Skeletal muscle cell (primary cell): ENCODE data around the gene RBM46.
"Not testable (repeated sequence)": the region's sequence is repeated elsewhere in the genome, so short reads cannot be mapped to it uniquely, and the experiment has no call there.

ENCODE experiments used
- DNase-seq: peaks from one replicate; pipeline ENCODE4 v3.0.0-alpha.2; 2010; ENCODE audit warnings: low read depth
- H3K4me3 ChIP-seq: 2 replicates; pipeline ENCODE4 v1.5.1; 2011; ENCODE audit warnings: low read depth, mild to moderate bottlenecking, control low read depth, low read length, moderate library complexity

Gene RBM46

DNA sequence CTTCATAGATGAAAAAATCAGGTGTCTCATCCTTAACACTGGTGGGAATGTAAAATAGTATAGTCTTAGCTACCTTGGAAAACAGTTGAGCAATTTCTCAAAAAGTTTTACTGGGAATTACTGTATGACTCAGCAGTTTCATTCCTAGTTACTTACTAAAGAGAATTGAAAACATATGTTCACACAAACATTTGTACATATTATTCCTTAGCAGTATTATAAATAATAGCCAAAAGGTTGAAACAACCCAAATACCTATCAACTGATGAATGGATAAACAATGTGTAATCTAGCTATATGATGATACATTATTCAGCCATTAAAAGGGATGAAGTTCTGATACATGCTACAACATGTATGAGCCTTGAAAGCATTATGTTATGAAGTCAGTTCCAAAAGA lies 41.7 kb downstream of the RBM46 start:
- peak; percentile 59 for DNase-seq

DNA sequence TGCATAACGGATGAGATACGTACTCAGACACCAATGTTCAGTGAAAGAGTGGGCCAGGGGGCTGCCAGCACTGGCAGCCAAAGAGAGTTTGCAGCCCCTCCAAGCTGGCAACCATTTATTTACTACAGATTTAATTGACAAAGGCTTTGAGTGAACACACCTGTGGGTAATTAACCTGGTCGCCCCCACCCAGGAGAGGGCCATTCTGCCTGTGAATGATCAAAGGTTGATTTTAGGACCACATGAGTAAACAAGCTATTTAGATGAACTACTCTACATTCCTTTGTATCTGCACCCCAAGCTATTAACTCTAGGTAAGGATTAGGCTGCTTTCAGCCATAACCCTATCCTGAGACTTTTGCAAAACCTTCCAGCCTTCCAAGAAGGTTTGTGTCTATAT lies 55.0 kb downstream of the RBM46 start:
- no peak for DNase-seq
- no peak overlapping the region for H3K4me3 ChIP-seq

More for the DNA sequence above, 41.7 kb downstream of the RBM46 start:
- no peak overlapping the region for H3K4me3 ChIP-seq

DNA sequence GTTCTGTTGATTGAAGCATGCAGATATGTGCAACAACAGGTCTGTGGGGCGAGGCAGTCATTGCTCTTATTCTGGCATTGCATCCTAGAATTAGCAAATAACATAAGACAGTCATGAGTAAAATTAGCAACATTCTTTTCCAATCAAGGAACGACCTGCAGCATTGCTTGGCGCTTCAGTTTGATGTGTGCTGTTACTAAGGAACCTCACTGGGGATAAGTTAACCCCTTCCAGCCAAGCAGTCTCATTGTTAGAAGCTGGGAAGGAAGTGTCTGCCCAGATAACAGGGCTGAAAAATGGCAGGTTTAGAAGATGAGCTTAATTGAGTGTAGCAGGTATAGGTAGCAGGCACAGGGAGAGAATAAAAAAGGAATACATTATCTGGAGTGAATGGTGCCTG lies 55.4 kb downstream of the RBM46 start:
- no peak for DNase-seq
- no peak overlapping the region for H3K4me3 ChIP-seq

DNA sequence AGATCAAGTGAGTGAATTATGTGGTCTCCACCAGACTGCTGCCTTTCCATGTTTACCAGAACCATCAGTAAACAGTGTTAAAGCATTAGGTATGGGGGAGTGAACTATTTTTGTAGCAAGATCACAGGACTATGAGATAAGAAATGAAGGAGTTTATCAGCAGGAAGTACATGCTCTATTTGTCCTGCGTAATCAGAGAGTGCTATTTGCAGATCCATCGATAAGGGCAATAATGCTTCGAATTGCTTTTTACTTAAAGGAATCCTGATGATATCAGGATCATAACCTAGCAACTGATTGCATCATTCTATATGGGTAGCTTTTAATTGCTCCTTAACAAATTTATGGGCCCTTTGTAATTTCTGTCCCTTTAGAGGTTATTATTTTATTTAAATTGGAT lies 57.1 kb downstream of the RBM46 start:
- H3K4me3 ChIP-seq: no peak overlapping the region
- no peak for DNase-seq

DNA sequence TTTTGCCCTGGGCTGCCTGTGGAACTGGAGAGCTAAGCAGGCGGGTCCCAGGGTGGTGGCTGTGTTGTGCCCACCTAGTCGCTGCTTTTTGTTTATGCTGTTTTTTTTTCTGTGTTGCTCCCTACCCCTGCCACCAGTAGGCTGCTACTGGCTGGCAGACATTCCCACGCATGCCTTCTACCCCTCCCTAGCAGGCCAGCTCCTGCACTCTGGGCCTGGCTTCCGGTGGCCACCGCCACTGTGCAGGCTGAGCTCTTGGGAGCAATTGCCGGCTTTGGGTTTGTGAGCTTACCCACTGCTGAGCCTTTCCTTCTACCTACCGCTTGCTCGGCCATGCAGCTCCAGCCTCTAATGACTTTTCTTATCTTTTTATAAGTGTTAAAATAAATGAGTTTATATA lies 57.6 kb downstream of the RBM46 start:
- no peak for DNase-seq
- H3K4me3 ChIP-seq: no peak overlapping the region

DNA sequence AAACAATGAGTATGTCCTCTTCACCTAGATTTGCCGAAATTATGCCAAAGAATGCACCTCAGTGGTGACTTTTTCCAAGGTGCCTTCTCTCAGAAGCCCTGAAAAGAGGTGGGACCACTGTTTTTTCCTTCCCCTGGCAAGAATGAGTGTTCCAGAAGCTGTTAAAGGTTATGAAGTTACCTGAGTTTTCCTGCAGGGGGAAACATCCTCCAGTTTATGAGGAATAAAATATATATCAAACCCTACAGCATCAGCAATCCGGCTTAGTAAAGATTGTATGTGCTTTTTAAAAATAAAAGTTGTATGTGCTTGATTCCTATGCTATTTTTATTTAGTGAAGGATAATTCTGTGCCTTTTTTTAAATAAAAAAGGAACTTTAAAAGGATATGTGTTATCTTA lies 73.3 kb downstream of the RBM46 start:
- H3K4me3 ChIP-seq: no peak overlapping the region
- no peak for DNase-seq

DNA sequence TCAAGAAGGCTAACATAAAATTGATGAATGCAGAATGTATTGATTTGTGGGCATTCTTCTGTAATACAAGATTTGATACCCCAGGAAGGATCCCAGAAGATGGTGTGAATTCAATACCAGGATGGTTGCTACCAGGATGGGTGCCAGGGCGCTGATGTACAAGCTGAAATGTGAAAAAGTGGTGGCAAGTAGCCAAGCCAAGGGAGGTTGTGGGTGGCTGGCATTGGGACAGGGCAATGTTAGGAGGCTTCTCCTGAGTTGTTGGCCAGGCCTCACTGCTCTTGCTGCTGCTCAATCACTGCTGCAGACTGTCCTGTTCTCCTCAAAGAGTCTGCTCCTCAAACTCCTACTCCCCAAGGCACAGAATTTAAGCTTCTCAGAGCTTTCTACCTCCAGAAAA lies 77.1 kb downstream of the RBM46 start:
- no peak overlapping the region for H3K4me3 ChIP-seq
- DNase-seq: no peak

DNA sequence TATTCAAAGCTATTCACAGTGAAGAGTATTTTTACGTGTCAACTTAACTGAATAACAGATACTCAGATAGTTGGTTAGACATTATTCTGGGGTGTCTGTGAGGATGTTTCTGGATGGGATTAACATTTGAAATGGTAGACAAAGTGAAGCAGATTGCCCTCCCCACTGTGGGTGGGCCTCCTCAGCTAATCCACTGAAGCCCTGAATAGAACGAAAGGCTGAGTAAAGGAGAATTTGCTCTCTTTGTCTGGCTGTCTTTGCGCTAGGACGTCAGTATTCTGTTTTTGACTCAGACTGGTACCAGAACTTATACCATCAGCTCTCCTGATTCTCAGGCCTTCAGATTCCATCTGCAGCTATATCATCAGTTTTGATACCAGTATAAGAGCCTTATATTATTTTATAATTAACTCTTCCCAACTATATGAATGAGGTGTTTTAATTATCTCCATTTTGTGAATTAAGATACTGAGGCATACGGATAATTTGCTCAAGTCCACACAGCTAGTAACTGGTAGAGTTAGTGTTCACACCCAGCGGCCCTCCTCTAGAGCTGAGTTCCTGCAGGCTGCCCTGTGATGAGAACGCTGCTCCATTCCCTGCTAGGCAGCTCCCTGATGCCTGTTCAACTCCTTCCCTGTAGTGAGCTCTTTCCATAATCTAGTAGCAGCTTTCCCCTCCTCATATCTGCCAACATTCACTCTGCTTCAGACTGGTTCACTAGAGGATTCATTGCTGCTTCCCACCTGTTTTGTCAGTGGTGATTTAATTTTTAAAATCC lies 87.5 kb downstream of the RBM46 start:
- no peak overlapping the region for H3K4me3 ChIP-seq
- no peak for DNase-seq

DNA sequence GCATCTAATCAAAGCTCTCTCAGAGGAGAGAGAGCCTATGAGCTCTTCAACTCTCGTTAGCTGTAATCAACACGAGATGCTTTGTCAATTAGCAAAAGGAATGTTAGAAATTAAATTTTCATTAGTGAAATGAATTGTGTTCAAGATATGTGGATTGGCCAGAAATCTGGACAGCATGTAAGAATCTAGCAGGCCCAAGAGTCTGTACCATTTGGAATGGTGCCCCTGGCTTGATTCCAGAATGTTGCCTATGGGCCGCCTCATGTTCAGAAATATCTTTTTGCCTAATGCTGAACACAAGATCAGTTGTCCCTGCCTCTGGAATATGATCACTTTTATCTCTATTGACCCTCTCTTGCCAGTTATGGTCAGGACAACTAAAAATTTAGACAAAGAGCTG lies 88.2 kb downstream of the RBM46 start:
- H3K4me3 ChIP-seq: no peak overlapping the region
- DNase-seq: no peak

DNA sequence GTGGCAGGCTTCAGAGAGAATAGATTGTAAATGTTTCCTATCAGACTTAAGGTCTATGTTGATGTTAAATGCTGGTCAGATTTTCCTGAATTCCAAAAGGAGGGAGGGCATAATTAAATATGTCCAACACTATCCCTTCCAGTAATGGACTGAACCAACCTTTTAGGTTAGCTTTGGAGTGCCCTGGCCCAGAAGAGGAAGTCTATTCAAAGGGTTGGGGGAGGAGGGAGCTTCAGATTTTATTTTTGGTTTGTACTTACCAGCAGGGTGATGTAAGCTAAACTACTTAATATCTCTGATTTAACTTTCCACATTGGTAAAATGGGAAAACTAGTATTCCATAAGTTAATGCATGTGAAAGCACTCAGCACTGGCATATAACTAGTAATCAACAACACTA lies 91.1 kb downstream of the RBM46 start:
- H3K4me3 ChIP-seq: no peak overlapping the region
- no peak for DNase-seq

DNA sequence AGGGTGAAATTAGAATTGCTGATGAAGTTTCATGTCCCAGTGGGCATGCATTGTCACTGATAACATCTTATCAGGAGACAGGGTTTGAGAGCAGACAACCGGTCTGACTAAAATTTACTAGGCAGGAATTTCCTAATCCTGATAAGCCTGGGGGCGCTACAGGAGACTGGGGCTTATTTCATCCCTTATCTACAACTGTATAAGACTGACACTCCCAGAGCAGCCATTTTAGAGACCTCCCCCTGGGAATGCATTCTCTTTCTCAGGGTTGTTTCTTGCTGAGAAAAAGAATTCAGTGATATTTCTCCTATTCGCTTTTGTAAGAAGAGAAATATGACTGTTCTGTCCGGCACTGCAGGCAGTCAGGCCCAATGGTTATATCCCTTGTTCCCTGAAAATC lies 93.0 kb downstream of the RBM46 start:
- not testable (repeated sequence) for H3K4me3 ChIP-seq, DNase-seq

DNA sequence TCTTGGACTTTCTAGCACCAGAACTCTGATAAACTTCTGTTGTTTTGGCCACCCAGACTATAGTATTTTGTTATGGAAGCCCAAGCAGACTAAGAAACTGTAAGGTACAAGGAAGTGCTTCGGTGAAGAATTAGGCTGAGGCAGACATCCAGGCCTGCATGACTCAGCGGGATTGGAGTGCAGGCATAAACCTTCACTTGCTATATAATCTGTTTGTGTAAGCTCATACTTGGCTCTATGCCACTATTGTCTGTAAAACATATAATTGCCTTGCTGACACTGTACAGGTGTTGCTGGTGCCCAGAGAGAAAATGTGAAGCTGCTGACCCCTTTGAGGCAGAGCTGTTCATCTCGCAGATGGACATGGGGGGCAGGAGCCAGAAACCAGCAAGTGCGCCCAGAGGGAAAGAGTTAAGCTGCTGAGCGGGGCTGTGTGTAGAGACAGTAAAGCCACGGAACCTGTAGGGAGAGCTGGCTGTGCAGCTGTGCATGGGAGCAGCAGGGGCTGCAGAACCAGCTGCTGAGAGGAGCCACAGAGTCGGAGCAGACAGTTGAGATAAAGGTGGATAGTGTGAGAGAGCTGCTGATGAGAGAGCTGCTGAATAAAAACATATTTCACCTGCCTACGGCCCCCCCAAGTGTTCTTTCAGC lies 96.2 kb downstream of the RBM46 start:
- H3K4me3 ChIP-seq: no peak overlapping the region
- DNase-seq: peak; percentile 33
